Measurements from ENCODE around the gene ERBB3. TPM values are rescaled to one million over a fixed set of nuclear protein-coding genes. Genes with fewer than 3 reads are reported as not detected.

The ERBB3 gene
- total RNA-seq, 1 donor from 2014 or later, result 2.3 TPM

DNA sequence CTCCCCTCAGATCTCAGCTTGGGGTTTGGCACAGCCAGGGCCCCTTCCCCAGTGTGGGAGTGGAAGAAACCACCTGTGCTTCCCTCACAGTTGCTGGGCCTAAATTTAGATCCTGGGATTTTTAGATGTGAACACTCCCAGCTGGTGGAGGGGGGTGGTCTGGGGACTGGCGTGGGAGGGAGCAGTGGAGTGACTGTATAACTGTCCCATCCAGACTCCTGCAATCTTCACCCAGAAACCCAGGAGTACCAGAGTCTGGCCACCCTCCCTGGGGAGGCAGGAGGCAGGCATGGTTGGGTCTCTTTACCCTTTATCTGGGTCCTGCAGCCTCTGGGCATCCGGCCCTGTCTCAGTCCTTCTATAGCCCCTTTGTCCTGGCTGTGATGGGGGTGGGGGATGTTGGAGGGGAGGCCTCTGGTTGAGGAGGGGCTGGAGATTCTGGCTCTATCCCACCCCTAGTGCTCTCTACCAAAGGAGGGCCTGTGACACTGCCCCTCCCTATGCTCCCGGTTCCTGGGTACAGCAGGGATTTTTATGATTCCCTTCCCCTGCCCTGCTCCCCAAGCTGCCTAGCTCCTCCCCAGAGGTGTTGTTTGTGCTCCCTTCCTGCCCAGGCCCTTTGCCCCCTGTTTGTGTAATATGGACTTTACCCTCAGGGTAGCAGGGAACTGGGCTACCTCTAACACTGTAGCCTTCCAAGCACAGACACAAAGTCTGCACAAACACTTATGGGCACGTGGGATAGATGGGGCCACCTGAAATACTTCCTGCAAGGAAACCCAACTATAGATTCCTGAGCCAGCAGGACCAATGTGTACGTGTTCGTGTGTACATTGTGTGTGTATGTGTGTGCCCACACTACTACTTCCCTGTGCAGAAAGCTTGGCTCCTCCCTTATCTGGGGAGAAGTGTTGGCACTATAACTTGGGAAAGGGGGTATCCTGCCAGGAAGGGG is 1.7 kb downstream of the ERBB3 start:
- no peaks in the 10 kb centered on the region for H3K9me3 ChIP-seq (replicated peaks)
- H3K36me3 ChIP-seq, result no peaks in the 10 kb centered on the region
- peaks cover 17% of the 10 kb centered on the region for H3K27me3 ChIP-seq (ENCODE audit: low read depth)
- peak overlapping the region; percentile 70 for H3K4me3 ChIP-seq
- TF ChIP-seq, protein P1, sequence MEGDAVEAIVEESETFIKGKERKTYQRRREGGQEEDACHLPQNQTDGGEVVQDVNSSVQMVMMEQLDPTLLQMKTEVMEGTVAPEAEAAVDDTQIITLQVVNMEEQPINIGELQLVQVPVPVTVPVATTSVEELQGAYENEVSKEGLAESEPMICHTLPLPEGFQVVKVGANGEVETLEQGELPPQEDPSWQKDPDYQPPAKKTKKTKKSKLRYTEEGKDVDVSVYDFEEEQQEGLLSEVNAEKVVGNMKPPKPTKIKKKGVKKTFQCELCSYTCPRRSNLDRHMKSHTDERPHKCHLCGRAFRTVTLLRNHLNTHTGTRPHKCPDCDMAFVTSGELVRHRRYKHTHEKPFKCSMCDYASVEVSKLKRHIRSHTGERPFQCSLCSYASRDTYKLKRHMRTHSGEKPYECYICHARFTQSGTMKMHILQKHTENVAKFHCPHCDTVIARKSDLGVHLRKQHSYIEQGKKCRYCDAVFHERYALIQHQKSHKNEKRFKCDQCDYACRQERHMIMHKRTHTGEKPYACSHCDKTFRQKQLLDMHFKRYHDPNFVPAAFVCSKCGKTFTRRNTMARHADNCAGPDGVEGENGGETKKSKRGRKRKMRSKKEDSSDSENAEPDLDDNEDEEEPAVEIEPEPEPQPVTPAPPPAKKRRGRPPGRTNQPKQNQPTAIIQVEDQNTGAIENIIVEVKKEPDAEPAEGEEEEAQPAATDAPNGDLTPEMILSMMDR (IDR thresholded peaks at IDR 0.05; ENCODE audit: borderline replicate concordance), result no peak
- peak overlapping the region; percentile 27 for H3K27ac ChIP-seq (replicated peaks)
- intact Hi-C loops (cut with micrococcal nuclease), result no loop called here
- no peak for DNase-seq
- H3K4me1 ChIP-seq, result peaks cover 27% of the 10 kb centered on the region

DNA sequence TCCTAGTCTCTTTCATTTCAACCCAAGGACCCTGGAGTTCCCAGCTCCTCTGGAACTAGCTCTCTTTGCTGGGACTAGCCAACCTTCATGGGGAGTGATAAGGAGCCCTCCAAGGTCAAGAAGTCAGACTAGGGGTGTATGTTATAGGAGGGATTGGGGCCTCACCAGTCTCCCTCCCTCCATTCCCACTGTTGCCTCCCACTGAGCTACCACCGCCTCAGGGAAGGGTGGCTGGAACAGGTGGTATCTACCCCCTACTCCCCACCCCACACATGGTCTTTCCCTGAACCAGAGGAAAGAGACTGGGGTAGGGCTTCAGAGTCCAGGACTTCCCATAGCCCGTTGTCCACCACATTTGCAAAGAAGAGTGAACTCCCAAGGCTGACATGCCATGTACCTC is 2.4 kb downstream of the ERBB3 start:
- Histone ChIP-seq H3K4me1 (peaks cover 32% of the 10 kb centered on the region), H3K27me3 (ENCODE audit: low read depth) (peaks cover 17% of the 10 kb centered on the region), H3K4me3 (peak overlapping the region; percentile 25), H3K9me3 (replicated peaks) (no peaks in the 10 kb centered on the region), H3K36me3 (no peaks in the 10 kb centered on the region), H3K27ac (replicated peaks) (peak overlapping the region; percentile 27)
- intact Hi-C loops (cut with micrococcal nuclease), result no loop called here
- no peak for DNase-seq
- TF ChIP-seq, protein P1 (IDR thresholded peaks at IDR 0.05; ENCODE audit: borderline replicate concordance), result no peak

DNA sequence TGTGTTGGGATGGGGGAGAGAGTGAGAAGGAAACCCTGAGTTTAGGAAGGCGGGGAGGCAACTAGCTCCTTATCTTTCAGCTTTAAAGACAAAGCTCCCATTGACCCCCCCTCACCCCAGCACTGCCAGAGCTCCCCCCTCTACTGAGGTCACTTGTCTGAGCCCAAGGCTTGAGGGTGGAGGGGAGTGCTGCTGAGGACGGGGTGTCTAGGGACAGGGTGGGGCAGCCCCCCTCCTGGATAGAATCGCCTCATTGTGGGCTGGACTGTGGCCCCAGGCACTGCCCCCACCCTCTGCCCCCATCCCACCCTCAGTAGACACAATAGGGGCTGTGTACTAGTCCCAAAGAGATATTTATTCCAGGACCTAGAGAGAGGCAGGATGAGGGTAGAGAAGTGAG is 3.0 kb downstream of the ERBB3 start:
- no peak overlapping the region for H3K4me3 ChIP-seq
- peaks cover 17% of the 10 kb centered on the region for H3K27me3 ChIP-seq (ENCODE audit: low read depth)
- no peaks in the 10 kb centered on the region for H3K9me3 ChIP-seq (replicated peaks)
- no peaks in the 10 kb centered on the region for H3K36me3 ChIP-seq
- intact Hi-C loops (cut with micrococcal nuclease), result no loop called here
- DNase-seq, result no peak
- peak overlapping the region; percentile 27 for H3K27ac ChIP-seq (replicated peaks)
- TF ChIP-seq, protein P1 (IDR thresholded peaks at IDR 0.05; ENCODE audit: borderline replicate concordance), result no peak
- peaks cover 35% of the 10 kb centered on the region for H3K4me1 ChIP-seq

DNA sequence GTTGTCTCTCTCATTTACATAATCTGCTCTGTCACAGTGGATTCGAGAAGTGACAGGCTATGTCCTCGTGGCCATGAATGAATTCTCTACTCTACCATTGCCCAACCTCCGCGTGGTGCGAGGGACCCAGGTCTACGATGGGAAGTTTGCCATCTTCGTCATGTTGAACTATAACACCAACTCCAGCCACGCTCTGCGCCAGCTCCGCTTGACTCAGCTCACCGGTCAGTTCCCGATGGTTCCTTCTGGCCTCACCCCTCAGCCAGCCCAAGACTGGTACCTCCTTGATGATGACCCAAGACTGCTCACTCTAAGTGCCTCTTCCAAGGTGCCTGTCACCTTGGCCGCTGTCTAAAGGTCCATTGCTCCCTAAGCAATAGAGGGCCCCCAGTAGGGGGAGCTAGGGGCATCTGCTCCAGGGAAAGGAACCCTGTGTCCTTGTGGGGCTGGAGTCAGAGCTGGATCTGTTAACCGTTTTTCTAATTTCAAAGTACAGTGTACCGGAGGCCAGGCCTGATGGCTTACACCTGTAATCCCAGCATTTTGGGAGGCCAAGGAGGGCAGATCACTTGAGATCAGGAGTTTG is 5.1 kb downstream of the ERBB3 start:
- DNase-seq, result no peak
- Histone ChIP-seq H3K9me3 (replicated peaks) (no peaks in the 10 kb centered on the region), H3K27me3 (ENCODE audit: low read depth) (peaks cover 14% of the 10 kb centered on the region), H3K4me3 (no peak overlapping the region), H3K36me3 (no peaks in the 10 kb centered on the region), H3K4me1 (peaks cover 20% of the 10 kb centered on the region), H3K27ac (replicated peaks) (no peak overlapping the region)
- intact Hi-C loops (cut with micrococcal nuclease), result no loop called here
- TF ChIP-seq, protein P1 (IDR thresholded peaks at IDR 0.05; ENCODE audit: borderline replicate concordance), result no peak

DNA sequence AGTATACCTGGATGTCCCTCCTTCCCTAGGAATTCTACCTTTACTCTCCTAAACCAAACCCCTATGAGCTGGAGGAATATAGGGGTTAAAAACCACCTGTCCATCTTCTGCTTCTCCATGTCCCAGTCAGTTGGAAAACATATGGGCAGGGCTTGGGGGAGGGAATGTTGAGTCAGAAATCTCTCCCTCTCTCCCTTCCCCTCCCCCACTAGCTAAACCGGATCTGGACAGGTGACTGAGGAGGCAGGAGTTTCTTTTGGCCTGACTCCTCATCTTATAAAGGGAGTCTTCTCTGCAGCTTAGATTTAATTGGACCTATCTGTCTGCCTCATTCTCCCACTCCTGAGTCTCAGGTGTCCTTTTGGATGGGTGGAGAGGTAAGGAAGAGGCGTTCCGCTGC is 6.1 kb downstream of the ERBB3 start:
- H3K27ac ChIP-seq (replicated peaks), result no peak overlapping the region

More for the DNA sequence above, 6.1 kb downstream of the ERBB3 start:
- Histone ChIP-seq H3K9me3 (replicated peaks) (no peaks in the 10 kb centered on the region), H3K4me3 (no peak overlapping the region), H3K36me3 (no peaks in the 10 kb centered on the region), H3K27me3 (ENCODE audit: low read depth) (peaks cover 4% of the 10 kb centered on the region), H3K4me1 (peaks cover 14% of the 10 kb centered on the region)
- TF ChIP-seq, protein P1 (IDR thresholded peaks at IDR 0.05; ENCODE audit: borderline replicate concordance), result no peak
- intact Hi-C loops (cut with micrococcal nuclease), result no loop called here
- DNase-seq, result no peak

Data from left ventricle myocardium inferior (tissue), 1 donor.